Smooth muscle cell (in vitro differentiated cells): Measurements from ENCODE around the gene LYPD6. TPM values are rescaled to one million over a fixed set of nuclear protein-coding genes. Genes with fewer than 3 reads are reported as not detected.
A peak's percentile ranks its signal among the peaks of the same experiment; 100 is the strongest.

Source experiments
- DNase-seq: peaks from one replicate; lab custom pipeline; 2025; ENCODE audit not compliant: unreplicated experiment; lab: John Stamatoyannopoulos, UW
- H2AFZ ChIP-seq: fragments of 200-600 bp; sonication (generic); 2 replicates; pipeline ENCODE4 v1.6.0; 2016; ENCODE audit warnings: antibody characterized with exemption, low read depth, mild to moderate bottlenecking
- H3F3A ChIP-seq: fragments of 200-600 bp; sonication (generic); 2 replicates; pipeline ENCODE4 v1.6.0; 2017; ENCODE audit warnings: antibody characterized with exemption, low read depth
- H3K27ac ChIP-seq: fragments of 200-600 bp; sonication (generic); 2 replicates; pipeline ENCODE4 v1.5.1; 2016; ENCODE audit warnings: low read depth, mild to moderate bottlenecking
- H3K27me3 ChIP-seq: fragments of 200-600 bp; sonication (generic); 2 replicates; pipeline ENCODE4 v1.6.1; 2016; ENCODE audit warnings: low read depth, mild to moderate bottlenecking
- H3K36me3 ChIP-seq: fragments of 200-600 bp; sonication (generic); 2 replicates; pipeline ENCODE4 v1.5.1; 2016; ENCODE audit warnings: low read depth
- H3K4me1 ChIP-seq: fragments of 200-600 bp; sonication (generic); 2 replicates; pipeline ENCODE4 v1.5.1; 2016; ENCODE audit warnings: low read depth
- H3K4me2 ChIP-seq: fragments of 200-600 bp; sonication (generic); 2 replicates; pipeline ENCODE4 v1.6.0; 2016; ENCODE audit warnings: mild to moderate bottlenecking
- H3K4me3 ChIP-seq: fragments of 200-600 bp; sonication (generic); 2 replicates; pipeline ENCODE4 v1.5.1; 2016; ENCODE audit warnings: mild to moderate bottlenecking
- H3K79me2 ChIP-seq: fragments of 200-600 bp; sonication (generic); 2 replicates; pipeline ENCODE4 v1.6.0; 2016; ENCODE audit warnings: low read depth, mild to moderate bottlenecking
- H3K9ac ChIP-seq: fragments of 200-600 bp; sonication (generic); 2 replicates; pipeline ENCODE4 v1.6.0; 2016; ENCODE audit warnings: low read depth
- H3K9me3 ChIP-seq: fragments of 200-600 bp; sonication (generic); replicated peaks from 2 replicates; pipeline ENCODE4 v1.5.1; 2016; ENCODE audit warnings: low read depth
- H4K20me1 ChIP-seq: fragments of 200-600 bp; sonication (generic); 2 replicates; pipeline ENCODE4 v1.6.0; 2016; ENCODE audit warnings: low read depth
- CTCF ChIP-seq: fragments of 200-600 bp; sonication (generic); IDR thresholded peaks from 2 replicates; pipeline ENCODE4 v1.5.1; 2017; ENCODE audit warnings: borderline replicate concordance, mild to moderate bottlenecking, antibody characterized with exemption; ENCODE audit not compliant: insufficient read depth, poor library complexity, severe bottlenecking
- WGBS: methylation state at CpG from one replicate; pipeline ENCODE4 v1.1.7; 2016; ENCODE audit warnings: low lambda C conversion rate; 5-methylcytosine and 5-hydroxymethylcytosine counted together
- polyA plus RNA-seq: library from polyadenylated mRNA; unstranded; fragments of >200 nt; fragmentation: Nextera tagmentation; extraction: Ambion mirVana; gene quantifications from 2 replicates; pipeline ENCODE4 v1.2.1, GENCODE V29; 2016
- total RNA-seq: library from RNA; depleted of rRNA; stranded (reverse); fragments of >200 nt; gene quantifications from 2 replicates; pipeline ENCODE4 v1.2.3, GENCODE V29; 2014

LYPD6 gene
- total and polyA plus RNA-seq, 2 experiments from 2014 or later, result 1.6 to 9.8 TPM

GRCh38 chr2:149507974-149508373, 177.6 kb downstream of the LYPD6 start:
- TF ChIP-seq CTCF, result no peak

GRCh38 chr2:149513461-149513860, 183.1 kb downstream of the LYPD6 start:
- H4K20me1 ChIP-seq, result no peaks in the 10 kb centered on the region
- no peaks in the 10 kb centered on the region for H3K9me3 ChIP-seq
- no peak for TF ChIP-seq CTCF
- H3K9ac ChIP-seq, result no peak overlapping the region
- H3K27me3 ChIP-seq, result no peaks in the 10 kb centered on the region
- H2AFZ ChIP-seq, result no peak overlapping the region
- H3K4me1 ChIP-seq, result no peaks in the 10 kb centered on the region
- no peaks in the 10 kb centered on the region for H3K36me3 ChIP-seq
- H3F3A ChIP-seq, result no peaks in the 10 kb centered on the region
- DNase-seq, result no peak
- WGBS, result 30% methylated on average over 1 of the region's 1 CpG
- no peak overlapping the region for H3K4me2 ChIP-seq
- no peak overlapping the region for H3K4me3 ChIP-seq
- H3K27ac ChIP-seq, result no peak overlapping the region
- H3K79me2 ChIP-seq, result no peaks in the 10 kb centered on the region

More at GRCh38 chr2:149507974-149508373, 177.6 kb downstream of the LYPD6 start:
- Histone ChIP-seq H3K36me3 (no peaks in the 10 kb centered on the region), H3K4me2 (peak overlapping the region; percentile 26), H2AFZ (peak overlapping the region; percentile 39), H3K9ac (no peak overlapping the region), H3K27ac (no peak overlapping the region), H3K4me1 (no peaks in the 10 kb centered on the region), H3K4me3 (no peak overlapping the region), H3F3A (no peaks in the 10 kb centered on the region), H3K9me3 (no peaks in the 10 kb centered on the region), H3K27me3 (no peaks in the 10 kb centered on the region), H3K79me2 (no peaks in the 10 kb centered on the region), H4K20me1 (no peaks in the 10 kb centered on the region)
- no peak for DNase-seq
- WGBS, result 35% methylated on average over 2 of the region's 2 CpGs
